IMR-90 (cell line): ENCODE measurements around the gene FRMD3. TPM values are rescaled to one million over a fixed set of nuclear protein-coding genes. Genes with fewer than 3 reads are reported as not detected.

Source experiments
- ATAC-seq: fragments of 200-7000 bp; cut with Tn5 transposase; 2 replicates; pipeline ENCODE4 v1.9.1; 2020; ENCODE audit warnings: low read depth, mild to moderate bottlenecking, moderate library complexity
- BruUV-seq: library from RNA; stranded (reverse); fragments of 400-500 nt; replicated peaks from 2 replicates; lab custom pipeline; 2021; lab: Mats Ljungman, UMichigan
- CTCF ChIA-PET: fragments of 300-600 bp; formaldehyde crosslinking; extraction: SDS; loops from one replicate; lab custom pipeline; 2021; ENCODE audit warnings: antibody characterized with exemption; lab: Yijun Ruan, JAX
- POLR2A ChIA-PET: fragments of 300-600 bp; sonication (Branson Sonifier 250); formaldehyde crosslinking; loops from one replicate; lab custom pipeline; 2022; ENCODE audit warnings: antibody characterized with exemption; ENCODE audit not compliant: unreplicated experiment; lab: Charles Lee
- DNase-seq: peaks from one replicate; pipeline ENCODE4 v3.0.0; 2013
- H2AFZ ChIP-seq: replicated peaks from 2 replicates; pipeline ENCODE3; 2013; ENCODE audit warnings: low read length, mild to moderate bottlenecking; ENCODE audit not compliant: poor library complexity
- H2AK5ac ChIP-seq: 2 replicates; pipeline ENCODE4 v1.6.1; 2013; ENCODE audit warnings: low read depth, low read length, inconsistent platforms
- H2AK9ac ChIP-seq: replicated peaks from 2 replicates; pipeline ENCODE3; 2013; ENCODE audit warnings: mild to moderate bottlenecking, low read depth, low read length, moderate library complexity; ENCODE audit not compliant: poor library complexity
- H2BK120ac ChIP-seq: 2 replicates; pipeline ENCODE4 v1.6.1; 2013; ENCODE audit warnings: low read depth, low read length, inconsistent platforms
- H2BK15ac ChIP-seq: 3 replicates; pipeline ENCODE4 v1.6.1; 2013; ENCODE audit warnings: low read depth, low read length, inconsistent platforms
- H2BK20ac ChIP-seq: 2 replicates; pipeline ENCODE4 v1.6.1; 2013; ENCODE audit warnings: low read depth, mild to moderate bottlenecking, inconsistent platforms, low read length, moderate library complexity
- H2BK5ac ChIP-seq: 2 replicates; pipeline ENCODE4 v1.6.1; 2013; ENCODE audit warnings: mild to moderate bottlenecking, low read depth, low read length, inconsistent platforms; ENCODE audit not compliant: poor library complexity, severe bottlenecking
- H3K14ac ChIP-seq: replicated peaks from 2 replicates; pipeline ENCODE4 v1.6.1; 2013; ENCODE audit warnings: low read depth, low read length, inconsistent platforms
- H3K18ac ChIP-seq: 2 replicates; pipeline ENCODE4 v1.6.1; 2013; ENCODE audit warnings: low read depth, low read length, control low read depth
- H3K23ac ChIP-seq: 2 replicates; pipeline ENCODE4 v1.6.1; 2013; ENCODE audit warnings: low read depth, low read length, inconsistent platforms
- H3K27ac ChIP-seq: 2 replicates; pipeline ENCODE4 v1.5.1; 2013; ENCODE audit warnings: mild to moderate bottlenecking, control low read depth, low read length; ENCODE audit not compliant: insufficient read depth
- H3K27me3 ChIP-seq: 2 replicates; pipeline ENCODE4 v1.6.1; 2013; ENCODE audit warnings: low read length; ENCODE audit not compliant: control insufficient read depth, insufficient read depth
- H3K36me3 ChIP-seq: 2 replicates; pipeline ENCODE4 v1.6.1; 2013; ENCODE audit warnings: low read length, mixed read lengths; ENCODE audit not compliant: control insufficient read depth, insufficient read depth
- H3K4ac ChIP-seq: 2 replicates; pipeline ENCODE4 v1.6.1; 2013; ENCODE audit warnings: low read depth, low read length, inconsistent platforms
- H3K4me1 ChIP-seq: 2 replicates; pipeline ENCODE4 v1.6.1; 2013; ENCODE audit warnings: low read length, mixed read lengths; ENCODE audit not compliant: control insufficient read depth, insufficient read depth
- H3K4me2 ChIP-seq: 2 replicates; pipeline ENCODE4 v1.6.1; 2013; ENCODE audit warnings: low read depth, mild to moderate bottlenecking, control low read depth, low read length, moderate library complexity
- H3K4me3 ChIP-seq: 2 replicates; pipeline ENCODE4 v1.5.1; 2013; ENCODE audit warnings: low read depth, mild to moderate bottlenecking, control low read depth, low read length, moderate library complexity; ENCODE audit not compliant: insufficient read depth
- H3K56ac ChIP-seq: 2 replicates; pipeline ENCODE4 v1.6.1; 2013; ENCODE audit warnings: low read length, inconsistent platforms; ENCODE audit not compliant: insufficient read depth; ENCODE audit errors: extremely low read depth
- H3K79me1 ChIP-seq, 2 experiments: 2 replicates each; pipeline ENCODE4 v1.6.1; 2013; ENCODE audit warnings: low read length in 2 of 2, inconsistent platforms in 1 of 2, low read depth in 1 of 2
- H3K9ac ChIP-seq: 2 replicates; pipeline ENCODE4 v1.6.1; 2013; ENCODE audit warnings: low read depth, low read length, control low read depth
- H3K9me1 ChIP-seq: 2 replicates; pipeline ENCODE4 v1.6.1; 2013; ENCODE audit warnings: low read length, inconsistent platforms; ENCODE audit not compliant: insufficient read depth
- H3K9me3 ChIP-seq: 2 replicates; pipeline ENCODE4 v1.6.1; 2013; ENCODE audit warnings: low read length; ENCODE audit not compliant: control insufficient read depth, insufficient read depth
- H4K20me1 ChIP-seq: 2 replicates; pipeline ENCODE4 v1.6.1; 2013; ENCODE audit warnings: low read length, inconsistent platforms; ENCODE audit not compliant: insufficient read depth
- H4K5ac ChIP-seq: 2 replicates; pipeline ENCODE4 v1.6.1; 2013; ENCODE audit warnings: mild to moderate bottlenecking, low read depth, low read length, control low read depth
- H4K8ac ChIP-seq, 2 experiments: 2 replicates each; pipeline ENCODE4 v1.6.1; 2013; ENCODE audit warnings: low read depth in 2 of 2, low read length in 2 of 2, control low read depth in 1 of 2, inconsistent platforms in 1 of 2
- H4K91ac ChIP-seq: 2 replicates; pipeline ENCODE4 v1.6.1; 2013; ENCODE audit warnings: low read depth, low read length, inconsistent platforms; ENCODE audit not compliant: insufficient read depth
- CHD1 ChIP-seq: IDR thresholded peaks from 2 replicates; pipeline ENCODE4 v1.6.1; 2012; ENCODE audit warnings: low read depth, low read length, improper control_type of control experiment
- MAFK ChIP-seq: IDR thresholded peaks from 2 replicates; pipeline ENCODE4 v1.6.1; 2012; ENCODE audit warnings: low read depth, low read length, improper control_type of control experiment
- RCOR1 ChIP-seq: IDR thresholded peaks from 2 replicates; pipeline ENCODE4 v1.6.1; 2012; ENCODE audit warnings: mild to moderate bottlenecking, low read length, improper control_type of control experiment; ENCODE audit not compliant: insufficient replicate concordance
- SMC3 ChIP-seq: fragments of 150-350 bp; IDR thresholded peaks from 2 replicates; pipeline ENCODE4 v1.6.1; 2016; ENCODE audit warnings: low read depth, mild to moderate bottlenecking, antibody characterized with exemption, low read length, moderate library complexity
- WGBS, 2 experiments: methylation state at CpG; one replicate each; pipeline versions ENCODE4 v1.1.5 to v1.1.7; 2013; ENCODE audit warnings: missing lambda C conversion rate in 2 of 2; ENCODE audit not compliant: insufficient read length in 1 of 2; ENCODE audit errors: extremely low coverage in 2 of 2; 5-methylcytosine and 5-hydroxymethylcytosine counted together
- dilution Hi-C: fragments of 300-500 bp; cut with HindIII; formaldehyde crosslinking; loops from one replicate; pipeline ENCODE4 v1.14.3; 2018; ENCODE audit warnings: low sequenced_read_pairs; ENCODE audit not compliant: unreplicated experiment
- in situ Hi-C: fragments of 300-500 bp; cut with MboI; formaldehyde crosslinking; loops from 3 replicates; pipeline ENCODE4 v1.14.3; 2019; ENCODE audit warnings: low sequenced_read_pairs, inconsistent platforms, mixed read lengths
- intact Hi-C: fragments of 100-400 bp; cut with micrococcal nuclease; formaldehyde crosslinking; loops from 2 replicates; pipeline ENCODE4 v1.10.0; 2022
- polyA plus RNA-seq, 3 experiments: library from polyadenylated mRNA; depleted of rRNA; stranded (reverse); fragments of >200 nt; gene quantifications; 2 replicates each; pipeline ENCODE4 v1.2.3, GENCODE V29; 2012; ENCODE audit warnings: low replicate concordance in 1 of 3
- total RNA-seq: library from RNA; depleted of rRNA; stranded (reverse); fragments of >200 nt; gene quantifications from 2 replicates; pipeline ENCODE4 v1.2.3, GENCODE V29; 2012
- TF ChIP-seq, protein P1 (sequence below): fragments of 150-350 bp; IDR thresholded peaks from 2 replicates; pipeline ENCODE4 v1.6.1; 2016; ENCODE audit warnings: low read depth, mild to moderate bottlenecking, low read length, moderate library complexity, borderline replicate concordance

The FRMD3 gene
- total and polyA plus RNA-seq, 2 of the 4 experiments (the other 2 are of a cell fraction), result 0.02 to 0.18 TPM

DNA sequence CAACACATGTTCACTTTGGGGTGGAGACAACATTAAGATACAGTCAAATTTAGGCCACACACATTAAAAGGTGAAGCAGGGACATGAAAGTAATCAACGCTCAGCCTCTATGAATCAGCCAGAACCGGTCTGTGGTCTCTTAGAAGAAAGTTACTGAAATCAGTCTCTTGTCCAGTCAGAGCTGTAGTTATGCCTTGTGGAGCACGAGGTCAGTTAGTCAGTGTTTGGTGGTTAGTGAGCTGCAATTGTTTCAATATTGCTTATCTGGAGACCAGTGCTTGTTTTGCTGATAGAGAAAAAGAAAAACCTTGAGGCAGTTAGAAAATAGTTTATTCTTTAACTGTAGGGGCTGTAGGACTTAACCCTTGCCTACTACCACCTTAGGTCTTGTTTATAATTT is 317.5 kb downstream of the FRMD3 start:
- no peak overlapping the region for H3K23ac ChIP-seq
- H3K9me3 ChIP-seq, result no peaks in the 10 kb centered on the region; the same call in 1 of the 2 replicates
- BruUV-seq, result no TSS peak
- no peak for ATAC-seq
- no peak overlapping the region for H3K9ac ChIP-seq
- H3K4me3 ChIP-seq, result no peak overlapping the region
- no peaks in the 10 kb centered on the region for H3K4me1 ChIP-seq
- no peak overlapping the region for H4K8ac ChIP-seq
- 20% methylated on average over 1 of the region's 3 CpGs; no CpG with 5 or more reads in 1 of the 2 experiments for WGBS, 2 experiments
- H2AFZ ChIP-seq, result no peak overlapping the region
- no peak overlapping the region for H3K4me2 ChIP-seq
- H3K27me3 ChIP-seq, result no peaks in the 10 kb centered on the region
- no peaks in the 10 kb centered on the region for H3K9me1 ChIP-seq
- no peak overlapping the region for H2BK15ac ChIP-seq
- no peaks in the 10 kb centered on the region for H3K79me1 ChIP-seq
- ChIA-PET POLR2A (no interaction called here), CTCF (interaction anchor here (1.1 kb wide), 1 partner anchor 673 kb away, joined by 3 read pairs; no protein-coding TSS in a partner anchor)
- intact Hi-C loops, result loop anchor here (5.0 kb wide), 2 partner anchors 377 to 692 kb away; no protein-coding TSS in a partner anchor
- no peaks in the 10 kb centered on the region for H4K20me1 ChIP-seq
- in situ Hi-C loops, result no loop called here
- no peak overlapping the region for H3K18ac ChIP-seq
- no peak overlapping the region for H2AK5ac ChIP-seq
- no peak overlapping the region for H2BK20ac ChIP-seq
- H4K5ac ChIP-seq, result no peak overlapping the region
- H4K91ac ChIP-seq, result no peak overlapping the region
- no peak overlapping the region for H2BK5ac ChIP-seq
- no peak overlapping the region for H2BK120ac ChIP-seq
- H3K56ac ChIP-seq, result no peak overlapping the region
- no peaks in the 10 kb centered on the region for H3K36me3 ChIP-seq
- peak; percentile 29 for DNase-seq
- H3K4ac ChIP-seq, result no peak overlapping the region
- H2AK9ac ChIP-seq, result no peak overlapping the region
- dilution Hi-C loops, result no loop called here
- H3K27ac ChIP-seq, result no peak overlapping the region
- no peak for TF ChIP-seq RCOR1
- TF ChIP-seq MAFK, result no peak
- TF ChIP-seq SMC3, result no peak
- no peak for TF ChIP-seq CHD1
- TF ChIP-seq, protein P1, sequence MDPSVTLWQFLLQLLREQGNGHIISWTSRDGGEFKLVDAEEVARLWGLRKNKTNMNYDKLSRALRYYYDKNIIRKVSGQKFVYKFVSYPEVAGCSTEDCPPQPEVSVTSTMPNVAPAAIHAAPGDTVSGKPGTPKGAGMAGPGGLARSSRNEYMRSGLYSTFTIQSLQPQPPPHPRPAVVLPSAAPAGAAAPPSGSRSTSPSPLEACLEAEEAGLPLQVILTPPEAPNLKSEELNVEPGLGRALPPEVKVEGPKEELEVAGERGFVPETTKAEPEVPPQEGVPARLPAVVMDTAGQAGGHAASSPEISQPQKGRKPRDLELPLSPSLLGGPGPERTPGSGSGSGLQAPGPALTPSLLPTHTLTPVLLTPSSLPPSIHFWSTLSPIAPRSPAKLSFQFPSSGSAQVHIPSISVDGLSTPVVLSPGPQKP, result no peak
- no peak overlapping the region for H3K14ac ChIP-seq
